H9 (cell line): ENCODE measurements around the gene NRDE2. TPM values are rescaled to one million over a fixed set of nuclear protein-coding genes. Genes with fewer than 3 reads are reported as not detected.

Experiments used
- DNase-seq: peaks from one replicate; pipeline ENCODE4 v3.0.0-alpha.2; 2017
- H2AFZ ChIP-seq: one replicate; pipeline ENCODE4 v1.6.1; 2013; ENCODE audit warnings: mild to moderate bottlenecking, low read length, control low read depth, moderate library complexity
- H2AK5ac ChIP-seq: 2 replicates; pipeline ENCODE4 v1.6.1; 2013; ENCODE audit warnings: low read length, control low read depth, mixed read lengths; ENCODE audit not compliant: insufficient read length
- H2BK120ac ChIP-seq: one replicate; pipeline ENCODE4 v1.6.1; 2013; ENCODE audit warnings: low read depth, mild to moderate bottlenecking, low read length, control low read depth, inconsistent platforms; ENCODE audit not compliant: poor library complexity, severe bottlenecking
- H2BK12ac ChIP-seq: 2 replicates; pipeline ENCODE4 v1.6.1; 2013; ENCODE audit warnings: low read length, control low read depth, mixed read lengths, low read depth; ENCODE audit not compliant: insufficient read length
- H2BK15ac ChIP-seq: 2 replicates; pipeline ENCODE4 v1.6.1; 2013; ENCODE audit warnings: low read depth, low read length, control low read depth
- H2BK20ac ChIP-seq: one replicate; pipeline ENCODE4 v1.6.1; 2013; ENCODE audit warnings: low read depth, mild to moderate bottlenecking, low read length, control low read depth, inconsistent platforms; ENCODE audit not compliant: poor library complexity, severe bottlenecking
- H2BK5ac ChIP-seq: 2 replicates; pipeline ENCODE4 v1.6.1; 2013; ENCODE audit warnings: low read length, control low read depth, mixed read lengths; ENCODE audit not compliant: insufficient read length
- H3K14ac ChIP-seq: 2 replicates; pipeline ENCODE4 v1.6.1; 2013; ENCODE audit warnings: low read length, control low read depth; ENCODE audit not compliant: insufficient read depth
- H3K18ac ChIP-seq: 2 replicates; pipeline ENCODE4 v1.6.1; 2013; ENCODE audit warnings: low read depth, mild to moderate bottlenecking, mixed read lengths, low read length, control low read depth; ENCODE audit not compliant: insufficient read length
- H3K23ac ChIP-seq: 2 replicates; pipeline ENCODE4 v1.6.1; 2013; ENCODE audit warnings: low read length, control low read depth, mixed read lengths, low read depth; ENCODE audit not compliant: insufficient read length
- H3K23me2 ChIP-seq: 2 replicates; pipeline ENCODE4 v1.6.1; 2013; ENCODE audit warnings: low read depth, mild to moderate bottlenecking, mixed read lengths, low read length, control low read depth; ENCODE audit not compliant: insufficient read length, poor library complexity, severe bottlenecking
- H3K27ac ChIP-seq: 2 replicates; pipeline ENCODE4 v1.5.1; 2013; ENCODE audit warnings: low read length, control low read depth, mixed read lengths, low read depth; ENCODE audit not compliant: insufficient read length
- H3K27me3 ChIP-seq: 2 replicates; pipeline ENCODE4 v1.6.1; 2013; ENCODE audit warnings: low read length, control low read depth, inconsistent platforms; ENCODE audit not compliant: insufficient read depth
- H3K4ac ChIP-seq: 2 replicates; pipeline ENCODE4 v1.6.1; 2013; ENCODE audit warnings: low read depth, mild to moderate bottlenecking, control low read depth, inconsistent platforms, low read length, moderate library complexity
- H3K4me1 ChIP-seq: 2 replicates; pipeline ENCODE4 v1.6.1; 2013; ENCODE audit warnings: low read length, control low read depth, inconsistent platforms; ENCODE audit not compliant: insufficient read depth
- H3K4me2 ChIP-seq: 2 replicates; pipeline ENCODE4 v1.6.1; 2013; ENCODE audit warnings: low read length, control low read depth, mixed read lengths; ENCODE audit not compliant: insufficient read length, insufficient read depth
- H3K56ac ChIP-seq: 2 replicates; pipeline ENCODE4 v1.6.1; 2013; ENCODE audit warnings: low read depth, mild to moderate bottlenecking, mixed read lengths, low read length, control low read depth; ENCODE audit not compliant: insufficient read length
- H3K79me1 ChIP-seq: 2 replicates; pipeline ENCODE4 v1.6.1; 2013; ENCODE audit warnings: low read depth, mild to moderate bottlenecking, moderate library complexity, low read length, control low read depth, inconsistent platforms; ENCODE audit not compliant: insufficient read depth, poor library complexity, severe bottlenecking
- H3K79me2 ChIP-seq: 2 replicates; pipeline ENCODE4 v1.6.1; 2013; ENCODE audit warnings: low read length, control low read depth, inconsistent platforms; ENCODE audit not compliant: insufficient read depth
- H3K9ac ChIP-seq: 2 replicates; pipeline ENCODE4 v1.6.1; 2013; ENCODE audit warnings: low read length, control low read depth, mixed read lengths; ENCODE audit not compliant: insufficient read length; ENCODE audit errors: extremely low read depth
- H3K9me3 ChIP-seq: one replicate; pipeline ENCODE4 v1.6.1; 2013; ENCODE audit warnings: low read depth, low read length, inconsistent platforms; ENCODE audit not compliant: control insufficient read depth
- H3T11ph ChIP-seq: one replicate; pipeline ENCODE4 v1.6.1; 2013; ENCODE audit warnings: mild to moderate bottlenecking, low read length, control low read depth, inconsistent platforms
- H4K20me1 ChIP-seq: one replicate; pipeline ENCODE4 v1.6.1; 2013; ENCODE audit not compliant: control insufficient read depth, insufficient read length, insufficient read depth
- H4K5ac ChIP-seq: 2 replicates; pipeline ENCODE4 v1.6.1; 2013; ENCODE audit warnings: low read depth, mild to moderate bottlenecking, mixed read lengths, low read length, control low read depth; ENCODE audit not compliant: insufficient read length
- H4K8ac ChIP-seq: replicated peaks from 2 replicates; pipeline ENCODE4 v1.6.1; 2013; ENCODE audit warnings: low read length, control low read depth, mixed read lengths, low read depth; ENCODE audit not compliant: insufficient read length
- H4K91ac ChIP-seq: 2 replicates; pipeline ENCODE4 v1.6.1; 2013; ENCODE audit warnings: low read depth, mild to moderate bottlenecking, moderate library complexity, mixed read lengths, low read length, control low read depth; ENCODE audit not compliant: insufficient read length
- H3K27ac Mint-ChIP-seq, 3 experiments: 2 replicates in 2 of 3; 3 replicates in 1 of 3; pipeline ENCODE4 v1.8.0; 2020 to 2021; ENCODE audit warnings: mixed read lengths in 3 of 3, mild to moderate bottlenecking in 1 of 3, moderate library complexity in 1 of 3
- H3K27me3 Mint-ChIP-seq: 2 replicates; pipeline ENCODE4 v1.8.0; 2021; ENCODE audit warnings: low read depth, mild to moderate bottlenecking, moderate library complexity, mixed read lengths
- H3K36me3 Mint-ChIP-seq, 3 experiments: 2 replicates in 2 of 3; 3 replicates in 1 of 3; pipeline ENCODE4 v1.8.0; 2020 to 2021; ENCODE audit warnings: low read depth in 3 of 3, mixed read lengths in 3 of 3; ENCODE audit not compliant: insufficient read depth in 1 of 3
- H3K4me1 Mint-ChIP-seq, 2 experiments: 2 replicates each; pipeline ENCODE4 v1.8.0; 2020; ENCODE audit warnings: mixed read lengths in 2 of 2
- H3K4me3 Mint-ChIP-seq, 2 experiments: 2 replicates in 1 of 2; 3 replicates in 1 of 2; pipeline ENCODE4 v1.8.0; 2020 to 2021; ENCODE audit warnings: mild to moderate bottlenecking in 2 of 2, mixed read lengths in 2 of 2, moderate library complexity in 1 of 2
- H3K9me3 Mint-ChIP-seq, 2 experiments: 2 replicates in 1 of 2; 3 replicates in 1 of 2; pipeline ENCODE4 v1.8.0; 2020; ENCODE audit warnings: mild to moderate bottlenecking in 2 of 2, mixed read lengths in 2 of 2, moderate library complexity in 1 of 2
- WGBS: extraction: QIAGEN DNeasy Blood & Tissue Kit; methylation state at CpG from one replicate; pipeline ENCODE4 v1.1.7; 2013; ENCODE audit warnings: missing lambda C conversion rate, low lambda C conversion rate, mixed read lengths; ENCODE audit not compliant: insufficient read length; ENCODE audit errors: extremely low coverage; 5-methylcytosine and 5-hydroxymethylcytosine counted together
- total RNA-seq: library from RNA; stranded (reverse); gene quantifications from 2 replicates; pipeline ENCODE4 v1.2.1, GENCODE V29; 2021
- TF ChIP-seq, protein P1 (sequence below): fragments of 200-600 bp; sonication (generic); conservative IDR thresholded peaks from 3 replicates; pipeline ENCODE4 v1.8.0; 2021; ENCODE audit warnings: antibody characterized with exemption, mild to moderate bottlenecking

Gene NRDE2
- total RNA-seq, 1 experiment from 2014 or later, result 21.2 TPM

DNA sequence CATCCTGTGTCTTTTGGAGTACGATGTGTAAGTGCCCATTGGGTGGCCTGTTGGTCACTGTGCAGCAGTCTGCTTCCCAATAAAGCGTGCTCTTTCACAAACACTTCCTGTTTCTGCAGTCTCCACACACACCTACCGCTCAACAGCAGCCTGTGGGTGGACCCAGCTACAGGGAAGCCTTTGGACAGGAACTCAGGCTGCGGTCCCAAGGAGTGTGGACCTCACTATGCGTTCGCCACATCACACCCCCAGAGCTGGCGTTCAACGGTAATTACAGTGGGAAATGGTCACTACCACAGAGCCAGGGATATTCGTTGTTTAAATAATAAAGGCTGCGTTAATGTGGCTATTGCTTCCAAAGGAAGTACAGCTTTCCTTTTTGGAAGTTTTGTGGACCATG, 59.2 kb downstream of the NRDE2 start:
- Histone ChIP-seq H3K4me1 (no peaks in the 10 kb centered on the region), H3K79me1 (no peaks in the 10 kb centered on the region), H2BK20ac (no peak overlapping the region), H2AK5ac (no peak overlapping the region), H2BK12ac (no peak overlapping the region), H3K14ac (no peak overlapping the region), H3K18ac (no peak overlapping the region), H3K27ac (no peak overlapping the region), H3T11ph (no peak overlapping the region), H4K91ac (no peak overlapping the region), H3K27me3 (no peaks in the 10 kb centered on the region), H3K56ac (no peak overlapping the region), H3K23me2 (no peaks in the 10 kb centered on the region), H3K9me3 (no peaks in the 10 kb centered on the region), H3K23ac (no peak overlapping the region), H2BK5ac (no peak overlapping the region), H3K4ac (no peak overlapping the region), H4K8ac (no peak overlapping the region), H4K20me1 (no peaks in the 10 kb centered on the region), H3K79me2 (no peaks in the 10 kb centered on the region), H4K5ac (no peak overlapping the region), H2AFZ (no peak overlapping the region), H2BK120ac (no peak overlapping the region), H3K4me2 (no peak overlapping the region), H2BK15ac (no peak overlapping the region), H3K9ac (no peak overlapping the region)
- Mint-ChIP-seq H3K9me3 (no peaks in the 10 kb centered on the region), H3K27me3 (no peaks in the 10 kb centered on the region), H3K27ac (no peak overlapping the region), H3K4me3 (no peak overlapping the region), H3K4me1 (no peaks in the 10 kb centered on the region), H3K36me3 (peaks cover 16 to 82% (median 58%) of the 10 kb centered on the region in 3 experiments; a peak in 6 of 7 replicates)
- WGBS, result no CpG with 5 or more reads among the region's 10 CpGs
- TF ChIP-seq, protein P1, sequence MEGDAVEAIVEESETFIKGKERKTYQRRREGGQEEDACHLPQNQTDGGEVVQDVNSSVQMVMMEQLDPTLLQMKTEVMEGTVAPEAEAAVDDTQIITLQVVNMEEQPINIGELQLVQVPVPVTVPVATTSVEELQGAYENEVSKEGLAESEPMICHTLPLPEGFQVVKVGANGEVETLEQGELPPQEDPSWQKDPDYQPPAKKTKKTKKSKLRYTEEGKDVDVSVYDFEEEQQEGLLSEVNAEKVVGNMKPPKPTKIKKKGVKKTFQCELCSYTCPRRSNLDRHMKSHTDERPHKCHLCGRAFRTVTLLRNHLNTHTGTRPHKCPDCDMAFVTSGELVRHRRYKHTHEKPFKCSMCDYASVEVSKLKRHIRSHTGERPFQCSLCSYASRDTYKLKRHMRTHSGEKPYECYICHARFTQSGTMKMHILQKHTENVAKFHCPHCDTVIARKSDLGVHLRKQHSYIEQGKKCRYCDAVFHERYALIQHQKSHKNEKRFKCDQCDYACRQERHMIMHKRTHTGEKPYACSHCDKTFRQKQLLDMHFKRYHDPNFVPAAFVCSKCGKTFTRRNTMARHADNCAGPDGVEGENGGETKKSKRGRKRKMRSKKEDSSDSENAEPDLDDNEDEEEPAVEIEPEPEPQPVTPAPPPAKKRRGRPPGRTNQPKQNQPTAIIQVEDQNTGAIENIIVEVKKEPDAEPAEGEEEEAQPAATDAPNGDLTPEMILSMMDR, result no peak
- DNase-seq, result no peak
